Coronary artery (tissue), 2 donors: Measurements from ENCODE around the gene FARSA.

Experiments
- DNase-seq: peaks from one replicate; pipeline ENCODE4 v3.0.0-alpha.2; 2017; ENCODE audit warnings: low spot score
- H3K27ac ChIP-seq, 2 donors: fragments of 200-600 bp; sonication (generic); one replicate each; pipeline ENCODE4 v1.5.1; 2016 to 2019
- H3K4me3 ChIP-seq: fragments of 200-600 bp; sonication (generic); 2 replicates; pipeline ENCODE4 v1.5.1; 2016; ENCODE audit warnings: mild to moderate bottlenecking, moderate library complexity
- CTCF ChIP-seq: fragments of 200-600 bp; sonication (generic); IDR thresholded peaks from one replicate; pipeline ENCODE4 v1.5.1; 2019; ENCODE audit warnings: antibody characterized with exemption

FARSA gene

GRCh38 chr19:12947702-12948611 is 14.4 kb upstream of the FARSA start:
- Histone ChIP-seq H3K4me3 (no peak overlapping the region), H3K27ac (no peak overlapping the region)
- no peak for DNase-seq
- TF ChIP-seq CTCF: no peak

- Histone ChIP-seq H3K27ac (peak overlapping the region; percentile 95 to 99), H3K4me3 (peak overlapping the region; percentile 99)
- no peak for TF ChIP-seq CTCF
- DNase-seq: no peak
Observed at GRCh38 chr19:12946731-12947496, 13.4 kb upstream of the FARSA start.

- Histone ChIP-seq H3K27ac (peak overlapping the region; percentile 95 to 99), H3K4me3 (peak overlapping the region; percentile 99)
- no peak for TF ChIP-seq CTCF
- peak; percentile 89 for DNase-seq
Observed at GRCh38 chr19:12946092-12946721, 12.7 kb upstream of the FARSA start.

GRCh38 chr19:12945479-12946091 is 12.1 kb upstream of the FARSA start, which contains the start of gene RAD23A:
Gene RAD23A (plus strand): TSS chr19:12945862. CDS start chr19:12945949, 87 bp downstream.
- DNase-seq: peak; percentile 97
- TF ChIP-seq CTCF: no peak
- H3K4me3 ChIP-seq: peak within 1 kb of the TSS; percentile 99
- peak within 1 kb of the TSS; percentile 95 to 99 for H3K27ac ChIP-seq

GRCh38 chr19:12944104-12944674 is 10.7 kb upstream of the FARSA start:
- TF ChIP-seq CTCF: no peak
- Histone ChIP-seq H3K27ac (no peak overlapping the region), H3K4me3 (no peak overlapping the region)
- no peak for DNase-seq

GRCh38 chr19:12943437-12944044 is 10.0 kb upstream of the FARSA start:
- Histone ChIP-seq H3K27ac (peak overlapping the region in 1 of 2 donors; percentile 27), H3K4me3 (no peak overlapping the region)
- no peak for DNase-seq
- no peak for TF ChIP-seq CTCF
